Esophagus squamous epithelium (tissue), 5 donors: Measurements from ENCODE around the gene KRT34. TPM values are rescaled to one million over a fixed set of nuclear protein-coding genes. Genes with fewer than 3 reads are reported as not detected.

Experiments used
- DNase-seq: peaks from one replicate; lab custom pipeline; 2025; lab: John Stamatoyannopoulos, UW
- H3K27ac ChIP-seq, 4 donors: fragments of 200-600 bp; sonication (generic); one replicate each; pipeline ENCODE4 v1.5.1; 2016 to 2019; ENCODE audit warnings: mild to moderate bottlenecking in 1 of 4
- H3K27me3 ChIP-seq, 4 donors: fragments of 200-600 bp; sonication (generic); 1 replicate in 3 of 4; 2 replicates in 1 of 4; pipeline versions ENCODE4 v1.5.1 to v1.6.0; 2017 to 2021; ENCODE audit warnings: antibody characterized with exemption in 1 of 4
- H3K36me3 ChIP-seq, 3 donors: fragments of 200-600 bp; sonication (generic); one replicate each; pipeline ENCODE4 v1.5.1; 2016 to 2019
- H3K4me1 ChIP-seq, 3 donors: fragments of 200-600 bp; sonication (generic); one replicate each; pipeline ENCODE4 v1.5.1; 2017 to 2019
- H3K4me3 ChIP-seq, 4 donors: fragments of 200-600 bp; sonication (generic); 1 replicate in 3 of 4; 2 replicates in 1 of 4; pipeline ENCODE4 v1.5.1; 2016 to 2019; ENCODE audit warnings: mild to moderate bottlenecking in 2 of 4, moderate library complexity in 1 of 4
- H3K9me3 ChIP-seq, 3 donors: fragments of 200-600 bp; sonication (generic); one replicate each; pipeline ENCODE4 v1.5.1; 2016 to 2019
- CTCF ChIP-seq, 6 experiments: fragments of 450-650 bp in 4 of 6; fragments of 200-600 bp in 2 of 6; sonication (generic) in 2 of 6; IDR thresholded peaks; one replicate each; pipeline ENCODE4 v1.5.1; 2016 to 2019; ENCODE audit warnings: antibody characterized with exemption in 6 of 6, mild to moderate bottlenecking in 4 of 6, moderate library complexity in 4 of 6
- POLR2A ChIP-seq, 4 donors: fragments of 450-650 bp; IDR thresholded peaks; one replicate each; pipeline ENCODE4 v1.6.1; 2017; ENCODE audit warnings: antibody characterized with exemption in 4 of 4, mild to moderate bottlenecking in 4 of 4, moderate library complexity in 3 of 4
- WGBS, 2 donors: methylation state at CpG; one replicate each; pipeline ENCODE4 v1.1.5; 2018; 5-methylcytosine and 5-hydroxymethylcytosine counted together
- intact Hi-C: fragments of 100-400 bp; cut with DNase I; formaldehyde crosslinking; loops from one replicate; pipeline ENCODE4 v1.15.0; 2022
- total RNA-seq, 4 donors: library from RNA; depleted of rRNA; stranded (reverse); fragments of >200 nt; gene quantifications; one replicate each; pipeline ENCODE4 v1.1.0, GENCODE V29; 2016
- donor health status: DM: yes; HTN: yes; CAD: no.

Gene KRT34
- total RNA-seq, 4 donors from 2014 or later, result 0.40 to 1.1 (median 0.64) TPM

- Histone ChIP-seq H3K9me3 (no peaks in the 10 kb centered on the region), H3K27ac (no peak within 1 kb of the TSS), H3K4me1 (peaks cover 0 to 14% (median 9%) of the 10 kb centered on the region in 3 donors), H3K36me3 (no peaks in the 10 kb centered on the region), H3K4me3 (no peak within 1 kb of the TSS), H3K27me3 (peaks cover 0 to 5% (median 0%) of the 10 kb centered on the region in 4 donors)
- 100% methylated on average over 1 of the region's 1 CpG; no CpG with 5 or more reads in 1 of the 2 donors for WGBS, 2 donors
- no peak for DNase-seq
- intact Hi-C loops, result no loop called here
- TF ChIP-seq POLR2A (IDR thresholded peaks at IDR 0.05) (no peak), CTCF (IDR thresholded peaks at IDR 0.05) (no peak)
Measured at GRCh38 chr17:41369713-41370112, 12.4 kb downstream of the KRT34 start, which contains the start of gene KRT33B. KRT33B (minus strand) TSS chr17:41369813; CDS start chr17:41369750, 63 bp downstream.

- no peaks in the 10 kb centered on the region for H3K36me3 ChIP-seq
- TF ChIP-seq CTCF (IDR thresholded peaks at IDR 0.05), result no peak
- TF ChIP-seq POLR2A (IDR thresholded peaks at IDR 0.05), result no peak
- no peak overlapping the region for H3K4me3 ChIP-seq
- 84 to 92% methylated on average over 2 of the region's 2 CpGs for WGBS, 2 donors
- H3K27me3 ChIP-seq, result peaks cover 0 to under 1% (median 0%) of the 10 kb centered on the region in 4 donors
- no peak for DNase-seq
- no peak overlapping the region for H3K27ac ChIP-seq
- peaks cover 0 to 18% (median 9%) of the 10 kb centered on the region in 3 donors for H3K4me1 ChIP-seq
- intact Hi-C loops, result no loop called here
- no peaks in the 10 kb centered on the region for H3K9me3 ChIP-seq
Measured at GRCh38 chr17:41369023-41369422, 13.1 kb downstream of the KRT34 start.

GRCh38 chr17:41367426-41368075, 14.6 kb downstream of the KRT34 start:
- H3K9me3 ChIP-seq, result no peaks in the 10 kb centered on the region
- no peak for TF ChIP-seq POLR2A (IDR thresholded peaks at IDR 0.05)
- TF ChIP-seq CTCF (IDR thresholded peaks at IDR 0.05), result no peak
- WGBS, 2 donors, result 45% methylated on average over 10 of the region's 10 CpGs
- no peak overlapping the region for H3K4me3 ChIP-seq
- H3K27ac ChIP-seq, result no peak overlapping the region
- intact Hi-C loops, result no loop called here
- no peaks in the 10 kb centered on the region for H3K27me3 ChIP-seq
- peaks cover 0 to 25% (median 9%) of the 10 kb centered on the region in 3 donors for H3K4me1 ChIP-seq
- DNase-seq, result no peak
- no peaks in the 10 kb centered on the region for H3K36me3 ChIP-seq

GRCh38 chr17:41366070-41366469, 16.0 kb downstream of the KRT34 start:
- intact Hi-C loops, result no loop called here
- Histone ChIP-seq H3K36me3 (no peaks in the 10 kb centered on the region), H3K27ac (no peak overlapping the region), H3K27me3 (no peaks in the 10 kb centered on the region), H3K4me1 (peaks cover 0 to 25% (median 9%) of the 10 kb centered on the region in 3 donors), H3K4me3 (no peak overlapping the region), H3K9me3 (no peaks in the 10 kb centered on the region)
- DNase-seq, result no peak
- TF ChIP-seq CTCF (IDR thresholded peaks at IDR 0.05) (no peak), POLR2A (IDR thresholded peaks at IDR 0.05) (no peak)

GRCh38 chr17:41363881-41364280, 18.2 kb downstream of the KRT34 start:
- DNase-seq, result no peak
- Histone ChIP-seq H3K36me3 (no peaks in the 10 kb centered on the region), H3K4me1 (peaks cover 0 to 25% (median 9%) of the 10 kb centered on the region in 3 donors), H3K9me3 (no peaks in the 10 kb centered on the region), H3K27ac (no peak overlapping the region), H3K4me3 (no peak overlapping the region), H3K27me3 (no peaks in the 10 kb centered on the region)
- no peak for TF ChIP-seq CTCF (IDR thresholded peaks at IDR 0.05)
- TF ChIP-seq POLR2A (IDR thresholded peaks at IDR 0.05), result no peak
- intact Hi-C loops, result no loop called here
- 86 to 90% methylated on average over 1 to 2 of the region's 2 CpGs for WGBS, 2 donors
